Measurements from ENCODE around the gene U2SURP. TPM values are rescaled to one million over a fixed set of nuclear protein-coding genes. Genes with fewer than 3 reads are reported as not detected.
"Not testable (repeated sequence)": the region's sequence is repeated elsewhere in the genome, so short reads cannot be mapped to it uniquely, and the experiment has no call there.

The U2SURP gene
- total RNA-seq, 4 donors from 2014 or later, result 43.2 to 63.7 (median 43.9) TPM

DNA sequence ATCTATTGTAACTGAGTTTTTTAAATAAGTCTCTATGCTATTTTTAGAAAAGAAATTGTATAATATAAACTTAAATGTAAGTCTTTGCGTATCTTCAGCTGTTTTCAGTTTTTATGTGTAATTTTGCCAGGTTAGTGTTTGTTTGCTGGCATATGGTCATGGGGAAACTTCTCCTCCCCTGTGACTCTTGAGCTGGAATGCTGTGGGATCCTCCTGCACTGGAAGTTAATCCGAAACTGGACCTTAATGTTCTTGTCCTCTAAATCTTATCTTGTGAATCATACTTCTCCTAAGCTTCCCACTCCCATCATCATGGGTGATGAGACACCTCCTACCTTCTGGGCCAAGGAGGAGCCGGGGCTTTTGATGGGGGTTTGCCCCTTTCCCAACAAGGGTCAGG lies 65.8 kb downstream of the U2SURP start:
- H3K4me1 ChIP-seq, result no peaks in the 10 kb centered on the region
- no peak for DNase-seq
- H3K27ac ChIP-seq, result no peak overlapping the region
- H3K9me3 ChIP-seq, result no peaks in the 10 kb centered on the region
- TF ChIP-seq POLR2A (IDR thresholded peaks at IDR 0.05) (no peak), CTCF (IDR thresholded peaks at IDR 0.05 in 4 of 5, conservative IDR thresholded peaks at IDR 0.05 in 1 of 5) (no peak)
- no peak overlapping the region for H3K4me3 ChIP-seq
- in situ Hi-C loops (cut with MboI; ENCODE audit: low sequenced_read_pairs in 4 of 4) (no loop called here), intact Hi-C loops (cut with DNase I; ENCODE audit: low total_unique reads) (no loop called here)
- ATAC-seq, result no peak
- H3K27me3 ChIP-seq, result no peaks in the 10 kb centered on the region
- H3K36me3 ChIP-seq, result no peaks in the 10 kb centered on the region

DNA sequence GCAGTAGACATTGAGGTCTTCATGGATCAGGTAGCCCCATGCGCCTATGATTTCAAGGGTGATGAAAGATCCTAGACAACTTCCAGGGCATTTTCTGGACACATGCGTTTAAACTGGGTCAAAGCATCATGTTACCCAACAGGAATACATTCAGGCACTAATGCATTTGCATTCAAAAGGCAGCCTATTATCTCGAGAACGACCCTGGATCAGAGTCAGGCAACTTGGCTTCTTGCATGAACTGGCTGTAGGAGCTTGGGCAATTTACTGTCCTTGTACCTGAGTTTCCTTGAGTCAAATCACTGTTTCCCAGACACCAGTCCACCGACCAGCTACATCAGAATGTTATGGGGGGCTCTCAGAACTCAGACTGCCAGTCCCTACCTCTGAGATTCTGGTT lies 66.7 kb downstream of the U2SURP start:
- Histone ChIP-seq H3K4me1 (no peaks in the 10 kb centered on the region), H3K27ac (no peak overlapping the region), H3K27me3 (no peaks in the 10 kb centered on the region), H3K9me3 (no peaks in the 10 kb centered on the region), H3K4me3 (no peak overlapping the region), H3K36me3 (no peaks in the 10 kb centered on the region)
- in situ Hi-C loops (cut with MboI; ENCODE audit: low sequenced_read_pairs in 4 of 4), result no loop called here
- TF ChIP-seq POLR2A (IDR thresholded peaks at IDR 0.05), result no peak
- no peak for TF ChIP-seq CTCF (IDR thresholded peaks at IDR 0.05 in 4 of 5, conservative IDR thresholded peaks at IDR 0.05 in 1 of 5)
- intact Hi-C loops (cut with DNase I; ENCODE audit: low total_unique reads), result no loop called here
- no peak for ATAC-seq
- no peak for DNase-seq

DNA sequence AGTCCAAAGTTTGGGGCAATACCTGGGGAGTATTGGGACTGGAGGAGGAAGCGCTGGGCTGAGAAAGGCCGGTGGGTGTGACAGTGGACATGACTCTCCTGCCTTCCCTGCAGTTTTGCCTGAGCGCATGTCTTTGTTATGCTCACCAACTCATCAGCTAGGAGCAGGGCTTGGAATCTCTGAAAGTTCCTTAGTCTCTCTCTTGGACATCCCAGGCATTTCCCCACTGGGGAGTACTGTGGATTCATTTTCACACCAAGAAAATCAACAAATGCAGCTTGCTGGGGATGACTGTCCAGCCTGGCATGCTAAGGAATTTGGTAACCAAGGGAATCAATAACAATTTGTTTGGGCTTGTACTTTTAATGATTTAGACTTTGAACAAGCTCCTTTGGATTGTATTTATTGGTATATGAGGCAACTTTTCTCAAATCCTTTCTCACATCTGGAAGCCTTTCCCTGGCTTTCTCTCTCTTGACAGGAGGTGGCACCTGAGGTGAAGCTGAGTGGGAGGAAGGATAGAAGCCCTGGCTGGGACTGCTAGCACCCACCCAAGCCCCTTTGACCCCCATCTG lies 69.7 kb downstream of the U2SURP start:
- no peaks in the 10 kb centered on the region for H3K9me3 ChIP-seq
- DNase-seq (no peak), ATAC-seq (no peak)
- in situ Hi-C loops (cut with MboI; ENCODE audit: low sequenced_read_pairs in 4 of 4), result no loop called here
- no peak overlapping the region for H3K27ac ChIP-seq
- no peak overlapping the region for H3K4me3 ChIP-seq
- TF ChIP-seq POLR2A (IDR thresholded peaks at IDR 0.05) (no peak), CTCF (IDR thresholded peaks at IDR 0.05 in 4 of 5, conservative IDR thresholded peaks at IDR 0.05 in 1 of 5) (no peak)
- intact Hi-C loops (cut with DNase I; ENCODE audit: low total_unique reads), result no loop called here
- H3K4me1 ChIP-seq, result no peaks in the 10 kb centered on the region
- no peaks in the 10 kb centered on the region for H3K36me3 ChIP-seq
- no peaks in the 10 kb centered on the region for H3K27me3 ChIP-seq

DNA sequence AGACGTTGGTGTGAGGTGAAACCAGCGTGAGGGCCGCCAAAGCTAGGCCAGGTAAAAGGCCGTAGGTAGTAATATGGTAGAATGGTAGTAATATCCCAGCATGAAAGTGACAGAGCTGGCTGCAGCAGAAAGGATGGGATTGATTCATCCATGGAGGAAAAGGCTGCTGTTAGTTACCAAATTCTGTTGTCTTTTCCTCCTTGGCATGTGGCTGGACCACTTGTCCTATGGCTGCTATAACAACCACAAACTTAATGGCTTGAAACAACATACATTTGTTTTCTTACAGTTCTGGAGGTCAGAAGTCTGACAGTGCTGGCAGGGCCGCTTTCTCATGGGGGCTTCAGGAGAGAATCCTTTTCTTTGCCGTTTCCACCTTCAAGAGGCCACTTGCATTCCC lies 70.4 kb downstream of the U2SURP start:
- Histone ChIP-seq H3K4me3 (no peak overlapping the region), H3K27ac (no peak overlapping the region), H3K9me3 (no peaks in the 10 kb centered on the region), H3K27me3 (no peaks in the 10 kb centered on the region), H3K36me3 (no peaks in the 10 kb centered on the region), H3K4me1 (no peaks in the 10 kb centered on the region)
- in situ Hi-C loops (cut with MboI; ENCODE audit: low sequenced_read_pairs in 4 of 4) (no loop called here), intact Hi-C loops (cut with DNase I; ENCODE audit: low total_unique reads) (no loop called here)
- DNase-seq (no peak), ATAC-seq (no peak)
- TF ChIP-seq POLR2A (IDR thresholded peaks at IDR 0.05) (no peak), CTCF (IDR thresholded peaks at IDR 0.05 in 4 of 5, conservative IDR thresholded peaks at IDR 0.05 in 1 of 5) (no peak)

DNA sequence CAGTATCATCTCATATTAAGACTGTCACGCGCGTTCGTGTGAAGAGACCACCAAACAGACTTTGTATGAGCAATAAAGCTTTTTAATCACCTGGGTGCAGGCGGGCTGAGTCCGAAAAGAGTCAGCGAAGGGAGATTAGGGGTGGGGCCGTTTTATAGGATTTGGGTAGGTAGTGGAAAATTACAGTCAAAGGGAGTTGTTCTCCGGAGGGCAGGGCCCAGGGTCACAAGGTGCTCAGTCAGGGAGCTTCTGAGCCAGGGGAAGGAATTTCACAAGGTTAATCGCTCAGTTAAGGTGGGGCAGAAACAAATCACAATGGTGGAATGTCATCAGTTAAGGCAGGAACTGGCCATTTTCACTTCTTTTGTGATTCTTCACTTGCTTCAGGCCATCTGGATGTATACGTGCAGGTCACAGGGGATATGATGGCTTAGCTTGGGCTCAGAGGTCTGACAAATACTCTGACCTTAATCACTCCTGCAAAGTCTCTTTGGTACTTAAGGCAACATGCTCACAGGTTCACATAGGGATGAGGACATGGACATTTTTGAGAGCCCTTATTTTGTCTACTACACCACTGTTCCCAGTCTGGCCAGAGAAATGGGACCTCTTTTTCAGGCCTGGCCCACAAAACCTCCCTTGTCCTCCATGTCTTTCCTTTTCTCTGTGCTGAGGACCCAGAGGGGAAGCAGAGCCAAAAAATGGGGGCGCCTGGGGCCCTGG lies 71.1 kb downstream of the U2SURP start:
- H3K36me3 ChIP-seq; ATAC-seq; DNase-seq; H3K4me1 ChIP-seq; H3K27ac ChIP-seq; intact Hi-C loops (cut with DNase I; ENCODE audit: low total_unique reads); H3K27me3 ChIP-seq; in situ Hi-C loops (cut with MboI; ENCODE audit: low sequenced_read_pairs in 4 of 4); H3K9me3 ChIP-seq; H3K4me3 ChIP-seq: not testable (repeated sequence)

DNA sequence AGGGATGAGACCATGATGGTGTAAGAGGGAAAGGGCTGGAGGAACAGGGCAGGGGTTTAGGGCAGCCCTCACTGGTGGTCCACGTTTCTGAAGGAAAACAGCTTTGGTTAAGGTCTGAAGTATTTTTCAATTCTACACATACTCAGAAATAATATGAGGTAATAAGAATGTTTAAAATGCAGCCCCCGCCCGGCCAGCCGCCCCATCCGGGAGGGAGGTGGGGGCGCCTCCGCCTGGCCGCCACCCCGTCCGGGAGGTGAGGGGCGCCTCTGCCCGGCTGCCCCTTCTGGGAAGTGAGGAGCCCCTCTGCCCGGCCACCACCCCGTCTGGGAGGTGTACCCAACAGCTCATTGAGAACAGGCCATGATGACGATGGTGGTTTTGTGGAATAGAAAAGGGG lies 72.2 kb downstream of the U2SURP start:
- ATAC-seq; H3K9me3 ChIP-seq; intact Hi-C loops (cut with DNase I; ENCODE audit: low total_unique reads); DNase-seq; H3K4me3 ChIP-seq; H3K36me3 ChIP-seq; H3K27ac ChIP-seq; H3K4me1 ChIP-seq; in situ Hi-C loops (cut with MboI; ENCODE audit: low sequenced_read_pairs in 4 of 4); H3K27me3 ChIP-seq: not testable (repeated sequence)

GRCh38 chr3:143073983-143074382 lies 72.6 kb downstream of the U2SURP start:
- H3K9me3 ChIP-seq; H3K4me3 ChIP-seq; H3K27ac ChIP-seq; H3K4me1 ChIP-seq; H3K36me3 ChIP-seq; H3K27me3 ChIP-seq; in situ Hi-C loops (cut with MboI; ENCODE audit: low sequenced_read_pairs in 4 of 4); DNase-seq; intact Hi-C loops (cut with DNase I; ENCODE audit: low total_unique reads); ATAC-seq: not testable (repeated sequence)
